HL-60 (cell line): ENCODE data around the gene KISS1.
A peak's percentile ranks its signal among the peaks of the same experiment; 100 is the strongest.

ENCODE experiments used
- DNase-seq, 2 experiments: peaks; one replicate each; pipeline ENCODE4 v3.0.0-alpha.2; 2010 to 2020; ENCODE audit warnings: low read depth in 1 of 2, low spot score in 1 of 2
- H3K27ac ChIP-seq: fragments of 250-450 bp; sonication (Bioruptor Pico); replicated peaks from 2 replicates; pipeline ENCODE4 v1.5.1; 2020; ENCODE audit warnings: mild to moderate bottlenecking, moderate library complexity
- H3K27me3 ChIP-seq: fragments of 250-450 bp; sonication (Bioruptor Pico); 2 replicates; pipeline ENCODE4 v1.5.1; 2021; ENCODE audit warnings: mild to moderate bottlenecking, moderate library complexity; ENCODE audit not compliant: insufficient read depth, poor library complexity, severe bottlenecking
- H3K4me3 ChIP-seq: replicated peaks from 2 replicates; pipeline ENCODE4 v1.5.1; 2011; ENCODE audit warnings: mild to moderate bottlenecking, control low read depth, low read length; ENCODE audit not compliant: insufficient read depth
- GABPA ChIP-seq: IDR thresholded peaks from 2 replicates; pipeline ENCODE4 v1.6.1; 2012; ENCODE audit warnings: low read depth
- POLR2AphosphoS5 ChIP-seq: IDR thresholded peaks from 2 replicates; pipeline ENCODE4 v1.6.1; 2012; ENCODE audit warnings: low read depth
- SPI1 ChIP-seq: IDR thresholded peaks from 2 replicates; pipeline ENCODE4 v1.6.1; 2012; ENCODE audit warnings: low read depth, mild to moderate bottlenecking, borderline replicate concordance
- TF ChIP-seq, protein P1 (sequence below): IDR thresholded peaks from one replicate; pipeline ENCODE4 v1.5.1; 2011; ENCODE audit warnings: low read length, control low read depth, inconsistent platforms; ENCODE audit not compliant: insufficient read depth
- TF ChIP-seq, protein P2 (sequence below): IDR thresholded peaks from 2 replicates; pipeline ENCODE4 v1.6.1; 2012; ENCODE audit warnings: low read depth; ENCODE audit not compliant: insufficient replicate concordance

KISS1 gene

DNA sequence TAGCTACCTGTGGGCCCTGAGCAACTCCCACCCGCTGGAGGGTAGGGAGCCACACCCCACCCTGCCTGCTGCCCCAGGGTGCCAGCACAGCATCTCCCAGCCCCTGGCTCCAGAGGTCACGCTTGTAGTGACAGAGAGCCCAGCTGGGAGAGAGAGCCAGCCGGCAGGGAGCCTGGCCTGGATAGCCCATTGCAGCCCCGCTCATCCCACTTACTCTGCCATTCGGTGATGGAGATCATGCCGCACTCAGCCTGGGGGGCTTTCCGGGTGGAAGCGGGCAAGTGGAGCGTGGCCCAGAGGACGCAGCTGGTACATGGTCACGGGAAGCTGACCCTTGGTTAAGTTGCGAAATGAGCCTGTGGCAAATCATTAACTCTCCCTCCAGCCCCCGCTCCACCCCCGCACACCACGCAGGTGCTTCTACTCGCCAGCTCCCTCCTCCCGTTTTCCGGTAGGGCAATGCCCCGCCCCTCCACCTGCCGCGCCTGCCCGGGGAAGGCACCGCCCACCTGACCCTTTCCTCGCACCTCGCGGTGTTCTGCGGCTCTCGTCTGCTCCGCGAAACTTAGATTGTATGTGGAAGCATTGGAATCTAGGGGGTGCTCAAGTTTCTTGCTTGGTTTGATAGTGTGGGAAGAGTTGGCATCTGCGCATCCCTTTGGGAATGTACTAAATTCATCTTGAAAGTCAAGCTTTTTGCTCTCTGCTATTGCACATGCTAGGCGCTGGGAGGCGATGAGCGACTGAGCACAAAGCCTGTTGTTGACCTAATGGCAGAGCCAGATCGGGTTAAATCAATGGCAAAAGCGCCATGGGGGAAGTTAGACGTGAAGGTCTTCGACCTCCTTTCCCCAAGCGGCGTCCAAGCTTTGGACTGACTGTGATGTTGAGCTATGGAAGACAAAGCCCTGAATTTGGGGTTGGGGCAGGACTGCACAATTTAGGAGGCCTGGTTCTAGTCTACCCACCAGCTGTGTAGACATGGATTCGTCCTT lies 17.7 kb upstream of the KISS1 start, which contains the start of gene GOLT1A:
Gene GOLT1A, minus strand, starts transcription at position 321 of the 995 bp plus-strand sequence. Its CDS starts 82 bp downstream, at position 239.
- peak; percentile 25 to 51 for DNase-seq
- H3K27me3 ChIP-seq, result no peaks in the 10 kb centered on the region
- no peak within 1 kb of the TSS for H3K4me3 ChIP-seq
- H3K27ac ChIP-seq, result no peak within 1 kb of the TSS
- TF ChIP-seq, protein P1, sequence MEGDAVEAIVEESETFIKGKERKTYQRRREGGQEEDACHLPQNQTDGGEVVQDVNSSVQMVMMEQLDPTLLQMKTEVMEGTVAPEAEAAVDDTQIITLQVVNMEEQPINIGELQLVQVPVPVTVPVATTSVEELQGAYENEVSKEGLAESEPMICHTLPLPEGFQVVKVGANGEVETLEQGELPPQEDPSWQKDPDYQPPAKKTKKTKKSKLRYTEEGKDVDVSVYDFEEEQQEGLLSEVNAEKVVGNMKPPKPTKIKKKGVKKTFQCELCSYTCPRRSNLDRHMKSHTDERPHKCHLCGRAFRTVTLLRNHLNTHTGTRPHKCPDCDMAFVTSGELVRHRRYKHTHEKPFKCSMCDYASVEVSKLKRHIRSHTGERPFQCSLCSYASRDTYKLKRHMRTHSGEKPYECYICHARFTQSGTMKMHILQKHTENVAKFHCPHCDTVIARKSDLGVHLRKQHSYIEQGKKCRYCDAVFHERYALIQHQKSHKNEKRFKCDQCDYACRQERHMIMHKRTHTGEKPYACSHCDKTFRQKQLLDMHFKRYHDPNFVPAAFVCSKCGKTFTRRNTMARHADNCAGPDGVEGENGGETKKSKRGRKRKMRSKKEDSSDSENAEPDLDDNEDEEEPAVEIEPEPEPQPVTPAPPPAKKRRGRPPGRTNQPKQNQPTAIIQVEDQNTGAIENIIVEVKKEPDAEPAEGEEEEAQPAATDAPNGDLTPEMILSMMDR, result peak; percentile 83
- TF ChIP-seq POLR2AphosphoS5 (no peak), GABPA (no peak)

DNA sequence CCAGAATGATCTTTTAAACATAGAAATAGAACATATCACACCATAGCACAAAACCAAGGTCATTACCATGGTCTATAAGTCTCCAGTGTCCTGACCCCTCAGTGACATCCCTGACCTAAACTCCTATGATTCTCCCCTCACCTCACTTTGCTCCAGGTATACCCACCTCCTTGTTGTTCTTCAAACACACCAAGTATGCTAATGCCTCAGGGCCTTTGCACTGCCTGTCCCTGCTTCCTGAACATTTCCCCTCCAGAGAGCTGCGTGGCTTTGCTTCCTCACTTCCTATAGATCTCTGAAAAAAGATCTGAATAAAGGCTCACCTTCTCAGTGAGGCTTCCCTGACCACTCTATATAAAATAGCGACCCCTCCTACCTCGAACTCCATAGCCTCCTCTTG lies 16.4 kb upstream of the KISS1 start:
- Histone ChIP-seq H3K27ac (no peak overlapping the region), H3K27me3 (peaks cover 2% of the 10 kb centered on the region), H3K4me3 (no peak overlapping the region)
- no peak for DNase-seq
- TF ChIP-seq, protein P2, sequence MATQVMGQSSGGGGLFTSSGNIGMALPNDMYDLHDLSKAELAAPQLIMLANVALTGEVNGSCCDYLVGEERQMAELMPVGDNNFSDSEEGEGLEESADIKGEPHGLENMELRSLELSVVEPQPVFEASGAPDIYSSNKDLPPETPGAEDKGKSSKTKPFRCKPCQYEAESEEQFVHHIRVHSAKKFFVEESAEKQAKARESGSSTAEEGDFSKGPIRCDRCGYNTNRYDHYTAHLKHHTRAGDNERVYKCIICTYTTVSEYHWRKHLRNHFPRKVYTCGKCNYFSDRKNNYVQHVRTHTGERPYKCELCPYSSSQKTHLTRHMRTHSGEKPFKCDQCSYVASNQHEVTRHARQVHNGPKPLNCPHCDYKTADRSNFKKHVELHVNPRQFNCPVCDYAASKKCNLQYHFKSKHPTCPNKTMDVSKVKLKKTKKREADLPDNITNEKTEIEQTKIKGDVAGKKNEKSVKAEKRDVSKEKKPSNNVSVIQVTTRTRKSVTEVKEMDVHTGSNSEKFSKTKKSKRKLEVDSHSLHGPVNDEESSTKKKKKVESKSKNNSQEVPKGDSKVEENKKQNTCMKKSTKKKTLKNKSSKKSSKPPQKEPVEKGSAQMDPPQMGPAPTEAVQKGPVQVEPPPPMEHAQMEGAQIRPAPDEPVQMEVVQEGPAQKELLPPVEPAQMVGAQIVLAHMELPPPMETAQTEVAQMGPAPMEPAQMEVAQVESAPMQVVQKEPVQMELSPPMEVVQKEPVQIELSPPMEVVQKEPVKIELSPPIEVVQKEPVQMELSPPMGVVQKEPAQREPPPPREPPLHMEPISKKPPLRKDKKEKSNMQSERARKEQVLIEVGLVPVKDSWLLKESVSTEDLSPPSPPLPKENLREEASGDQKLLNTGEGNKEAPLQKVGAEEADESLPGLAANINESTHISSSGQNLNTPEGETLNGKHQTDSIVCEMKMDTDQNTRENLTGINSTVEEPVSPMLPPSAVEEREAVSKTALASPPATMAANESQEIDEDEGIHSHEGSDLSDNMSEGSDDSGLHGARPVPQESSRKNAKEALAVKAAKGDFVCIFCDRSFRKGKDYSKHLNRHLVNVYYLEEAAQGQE, result no peak
- no peak for TF ChIP-seq SPI1
- no peak for TF ChIP-seq POLR2AphosphoS5
- TF ChIP-seq GABPA, result no peak
- TF ChIP-seq, protein P1, result no peak

DNA sequence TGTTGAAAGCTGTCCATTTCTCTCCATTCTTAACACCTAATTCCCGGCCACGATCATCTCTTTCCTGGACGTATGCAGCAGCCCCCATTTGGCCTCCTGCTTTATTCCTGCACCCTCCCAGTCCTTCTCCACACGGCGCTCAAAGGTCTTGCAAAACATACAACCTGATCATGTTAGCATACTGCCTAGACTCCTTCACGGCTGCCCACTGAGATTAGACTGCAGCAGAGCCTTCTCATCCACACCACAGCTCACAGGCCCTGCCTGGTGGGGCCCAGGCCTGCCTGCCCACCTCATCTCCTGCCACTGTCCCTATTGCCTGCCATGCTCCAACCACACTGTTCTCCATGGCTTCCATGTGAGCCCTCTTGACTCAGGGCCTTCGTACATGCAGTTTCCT lies 14.8 kb upstream of the KISS1 start:
- no peak for DNase-seq
- Histone ChIP-seq H3K4me3 (no peak overlapping the region), H3K27me3 (peaks cover 9% of the 10 kb centered on the region), H3K27ac (no peak overlapping the region)
- TF ChIP-seq, protein P2, result no peak
- TF ChIP-seq, protein P1, result no peak
- no peak for TF ChIP-seq POLR2AphosphoS5
- TF ChIP-seq SPI1, result no peak
- no peak for TF ChIP-seq GABPA
